Purkinje cell (primary cell): ENCODE measurements around the gene PTPN6. TPM values are rescaled to one million over a fixed set of nuclear protein-coding genes. Genes with fewer than 3 reads are reported as not detected.

Experiments used
- polyA plus RNA-seq: library from polyadenylated mRNA; unstranded; fragments of >200 nt; fragmentation: Nextera tagmentation; gene quantifications from 2 replicates; pipeline ENCODE4 v1.2.1, GENCODE V29; 2014

The PTPN6 gene
- polyA plus RNA-seq, result 0.39 TPM in 1 of 2 replicates, not detected in the other

GRCh38 chr12:6950811-6951540 lies at the start of gene PTPN6:
Gene PTPN6 (plus strand): TSS chr12:6951356. CDS start chr12:6951513, 157 bp downstream.

GRCh38 chr12:6904280-6905276 lies 46.6 kb upstream of the PTPN6 start, which contains the start of gene LRRC23:
Gene LRRC23 (plus strand): TSS chr12:6904822. CDS start chr12:6905634, 812 bp downstream.

GRCh38 chr12:6914246-6914946 lies 36.8 kb upstream of the PTPN6 start, which contains the start of gene ENO2:
Gene ENO2 (plus strand): TSS chr12:6914580. CDS start chr12:6915833, 1,253 bp downstream.

GRCh38 chr12:6927379-6928021 lies 23.7 kb upstream of the PTPN6 start, which contains the start of gene ATN1:
Gene ATN1 (plus strand): TSS chr12:6927959. CDS start chr12:6934002, 6,043 bp downstream.

GRCh38 chr12:6943722-6944380 lies 7.3 kb upstream of the PTPN6 start, which contains the start of the genes C12orf57 and RNU7-1:
Gene C12orf57 (plus strand): TSS chr12:6944022. CDS start chr12:6944122, 100 bp downstream.
Gene RNU7-1 (plus strand): TSS chr12:6943816.

Other genes starting within 250 kb of the PTPN6 start
- 52.4 and 53.2 TPM in 2 replicates for gene COPS7A, start 227.3 kb upstream of the PTPN6 start, polyA plus RNA-seq
- gene MLF2, start 198.2 kb upstream of the PTPN6 start, polyA plus RNA-seq, result 161 and 204 TPM in 2 replicates
- 10.0 and 10.3 TPM in 2 replicates for gene PTMS, start 185.0 kb upstream of the PTPN6 start, polyA plus RNA-seq
- not detected in 2 replicates for gene LAG3, start 178.8 kb upstream of the PTPN6 start, polyA plus RNA-seq
- gene CD4, start 161.8 kb upstream of the PTPN6 start, polyA plus RNA-seq, result 0.27 and 1.4 TPM in 2 replicates
- gene GPR162, start 129.5 kb upstream of the PTPN6 start, polyA plus RNA-seq, result 3.8 and 14.6 TPM in 2 replicates
- gene P3H3, start 122.9 kb upstream of the PTPN6 start, polyA plus RNA-seq, result 0.34 and 1.6 TPM in 2 replicates
- 0.29 and 1.1 TPM in 2 replicates for gene GNB3, start 110.4 kb upstream of the PTPN6 start, polyA plus RNA-seq
- 0.21 and 0.51 TPM in 2 replicates for gene CDCA3, start 100.1 kb upstream of the PTPN6 start, polyA plus RNA-seq
- 10.5 and 14.9 TPM in 2 replicates for gene USP5, start 99.2 kb upstream of the PTPN6 start, polyA plus RNA-seq
- 1,435 and 2,077 TPM in 2 replicates for gene TPI1, start 83.8 kb upstream of the PTPN6 start, polyA plus RNA-seq
- 0.55 TPM in 1 of 2 replicates, not detected in the other for gene SPSB2, start 78.1 kb upstream of the PTPN6 start, polyA plus RNA-seq
- 3.5 and 6.7 TPM in 2 replicates for gene LRRC23, start 46.5 kb upstream of the PTPN6 start, polyA plus RNA-seq
- 224 and 335 TPM in 2 replicates for gene ENO2, start 36.8 kb upstream of the PTPN6 start, polyA plus RNA-seq
- 1.6 and 2.4 TPM in 2 replicates for gene ATN1, start 23.4 kb upstream of the PTPN6 start, polyA plus RNA-seq
- not detected in 2 replicates for gene RNU7-1, start 7.5 kb upstream of the PTPN6 start, polyA plus RNA-seq
- gene C12orf57, start 7.3 kb upstream of the PTPN6 start, polyA plus RNA-seq, result 313 and 357 TPM in 2 replicates
- gene PHB2, start 19.3 kb downstream of the PTPN6 start, polyA plus RNA-seq, result 66.1 and 89.6 TPM in 2 replicates
- 36.1 and 37.1 TPM in 2 replicates for gene EMG1, start 19.6 kb downstream of the PTPN6 start, polyA plus RNA-seq
- 4.4 and 5.9 TPM in 2 replicates for gene LPCAT3, start 67.1 kb downstream of the PTPN6 start, polyA plus RNA-seq
- 9.1 and 16.7 TPM in 2 replicates for gene C1S, start 109.4 kb downstream of the PTPN6 start, polyA plus RNA-seq
- gene C1R, start 141.1 kb downstream of the PTPN6 start, polyA plus RNA-seq, result 0.78 and 8.0 TPM in 2 replicates
- 2.8 and 4.1 TPM in 2 replicates for gene C1RL, start 157.9 kb downstream of the PTPN6 start, polyA plus RNA-seq
- 1.4 TPM in 1 of 2 replicates, not detected in the other for gene RBP5, start 177.5 kb downstream of the PTPN6 start, polyA plus RNA-seq
- 125 and 134 TPM in 2 replicates for gene CLSTN3, start 179.0 kb downstream of the PTPN6 start, polyA plus RNA-seq
- 4.6 and 5.6 TPM in 2 replicates for gene PEX5, start 238.3 kb downstream of the PTPN6 start, polyA plus RNA-seq